Smooth muscle cell (in vitro differentiated cells): Measurements from ENCODE around the gene TIMM17B. TPM values are rescaled to one million over a fixed set of nuclear protein-coding genes. Genes with fewer than 3 reads are reported as not detected.
A peak's percentile ranks its signal among the peaks of the same experiment; 100 is the strongest.
"Not testable (repeated sequence)": the region's sequence is repeated elsewhere in the genome, so short reads cannot be mapped to it uniquely, and the experiment has no call there.

Experiments used
- DNase-seq: peaks from one replicate; lab custom pipeline; 2025; ENCODE audit not compliant: unreplicated experiment; lab: John Stamatoyannopoulos, UW
- H2AFZ ChIP-seq: fragments of 200-600 bp; sonication (generic); 2 replicates; pipeline ENCODE4 v1.6.0; 2016; ENCODE audit warnings: antibody characterized with exemption, low read depth, mild to moderate bottlenecking
- H3F3A ChIP-seq: fragments of 200-600 bp; sonication (generic); 2 replicates; pipeline ENCODE4 v1.6.0; 2017; ENCODE audit warnings: antibody characterized with exemption, low read depth
- H3K27ac ChIP-seq: fragments of 200-600 bp; sonication (generic); 2 replicates; pipeline ENCODE4 v1.5.1; 2016; ENCODE audit warnings: low read depth, mild to moderate bottlenecking
- H3K27me3 ChIP-seq: fragments of 200-600 bp; sonication (generic); 2 replicates; pipeline ENCODE4 v1.6.1; 2016; ENCODE audit warnings: low read depth, mild to moderate bottlenecking
- H3K36me3 ChIP-seq: fragments of 200-600 bp; sonication (generic); 2 replicates; pipeline ENCODE4 v1.5.1; 2016; ENCODE audit warnings: low read depth
- H3K4me1 ChIP-seq: fragments of 200-600 bp; sonication (generic); 2 replicates; pipeline ENCODE4 v1.5.1; 2016; ENCODE audit warnings: low read depth
- H3K4me2 ChIP-seq: fragments of 200-600 bp; sonication (generic); 2 replicates; pipeline ENCODE4 v1.6.0; 2016; ENCODE audit warnings: mild to moderate bottlenecking
- H3K4me3 ChIP-seq: fragments of 200-600 bp; sonication (generic); 2 replicates; pipeline ENCODE4 v1.5.1; 2016; ENCODE audit warnings: mild to moderate bottlenecking
- H3K79me2 ChIP-seq: fragments of 200-600 bp; sonication (generic); 2 replicates; pipeline ENCODE4 v1.6.0; 2016; ENCODE audit warnings: low read depth, mild to moderate bottlenecking
- H3K9ac ChIP-seq: fragments of 200-600 bp; sonication (generic); 2 replicates; pipeline ENCODE4 v1.6.0; 2016; ENCODE audit warnings: low read depth
- H3K9me3 ChIP-seq: fragments of 200-600 bp; sonication (generic); replicated peaks from 2 replicates; pipeline ENCODE4 v1.5.1; 2016; ENCODE audit warnings: low read depth
- H4K20me1 ChIP-seq: fragments of 200-600 bp; sonication (generic); 2 replicates; pipeline ENCODE4 v1.6.0; 2016; ENCODE audit warnings: low read depth
- CTCF ChIP-seq: fragments of 200-600 bp; sonication (generic); IDR thresholded peaks from 2 replicates; pipeline ENCODE4 v1.5.1; 2017; ENCODE audit warnings: borderline replicate concordance, mild to moderate bottlenecking, antibody characterized with exemption; ENCODE audit not compliant: insufficient read depth, poor library complexity, severe bottlenecking
- WGBS: methylation state at CpG from one replicate; pipeline ENCODE4 v1.1.7; 2016; ENCODE audit warnings: low lambda C conversion rate; 5-methylcytosine and 5-hydroxymethylcytosine counted together
- polyA plus RNA-seq: library from polyadenylated mRNA; unstranded; fragments of >200 nt; fragmentation: Nextera tagmentation; extraction: Ambion mirVana; gene quantifications from 2 replicates; pipeline ENCODE4 v1.2.1, GENCODE V29; 2016
- total RNA-seq: library from RNA; depleted of rRNA; stranded (reverse); fragments of >200 nt; gene quantifications from 2 replicates; pipeline ENCODE4 v1.2.3, GENCODE V29; 2014

Gene TIMM17B
- total and polyA plus RNA-seq, 2 experiments from 2014 or later = 78.8 to 141 TPM

DNA sequence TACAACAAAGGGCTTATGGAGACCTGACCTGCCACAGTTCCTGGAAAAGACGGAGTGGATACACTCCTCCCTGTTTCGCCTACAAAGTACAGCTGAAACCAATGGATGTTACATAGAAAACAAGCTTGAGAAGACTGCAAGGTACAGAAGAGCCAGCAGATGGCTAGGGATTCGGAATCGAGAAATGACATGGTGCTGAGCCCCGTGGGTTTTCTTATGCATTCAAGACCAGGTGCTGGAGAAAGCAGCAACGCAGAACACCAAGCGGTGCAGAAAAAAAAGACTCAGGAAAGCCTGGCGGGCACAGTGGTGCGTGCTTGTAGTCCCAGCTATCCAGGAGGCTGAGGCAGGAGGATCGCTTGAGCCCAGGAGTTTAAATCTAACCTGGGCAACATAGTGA lies 13.8 kb downstream of the TIMM17B start:
- no peaks in the 10 kb centered on the region for H3K36me3 ChIP-seq
- no peaks in the 10 kb centered on the region for H3F3A ChIP-seq
- H3K4me1 ChIP-seq = no peaks in the 10 kb centered on the region
- no peaks in the 10 kb centered on the region for H4K20me1 ChIP-seq
- no peak overlapping the region for H2AFZ ChIP-seq
- no peak for DNase-seq
- no peak overlapping the region for H3K27ac ChIP-seq
- no peaks in the 10 kb centered on the region for H3K27me3 ChIP-seq
- no peak overlapping the region for H3K4me3 ChIP-seq
- no peak overlapping the region for H3K4me2 ChIP-seq
- WGBS = 79% methylated on average over 10 of the region's 10 CpGs
- no peaks in the 10 kb centered on the region for H3K79me2 ChIP-seq
- TF ChIP-seq CTCF = no peak
- no peak overlapping the region for H3K9ac ChIP-seq
- no peaks in the 10 kb centered on the region for H3K9me3 ChIP-seq

DNA sequence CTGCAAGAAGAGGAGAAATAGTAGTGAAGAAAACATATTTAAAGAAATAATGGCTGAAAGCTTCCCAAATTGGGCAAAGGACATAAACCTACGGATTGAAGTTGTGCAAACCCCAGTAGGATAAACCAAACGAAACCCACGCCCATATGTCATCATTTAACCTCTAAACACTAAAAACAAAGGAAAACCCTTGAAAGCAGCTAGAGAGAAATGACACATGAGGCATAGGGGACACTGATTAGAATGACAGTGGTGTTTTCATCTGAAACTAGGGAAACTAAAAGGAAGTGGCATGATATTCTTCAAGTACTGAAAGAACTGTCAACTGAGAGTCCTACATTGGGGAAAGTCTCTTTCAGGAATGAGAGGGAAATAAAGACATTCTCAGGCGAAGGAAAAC lies 20.6 kb downstream of the TIMM17B start:
- not testable (repeated sequence) for H3K27ac ChIP-seq, H3K79me2 ChIP-seq, H3K36me3 ChIP-seq, H3K9ac ChIP-seq, H2AFZ ChIP-seq, H3K4me1 ChIP-seq, H3K9me3 ChIP-seq, H3K4me2 ChIP-seq, H4K20me1 ChIP-seq, H3F3A ChIP-seq, DNase-seq, H3K4me3 ChIP-seq, H3K27me3 ChIP-seq
- 68% methylated on average over 4 of the region's 4 CpGs for WGBS

DNA sequence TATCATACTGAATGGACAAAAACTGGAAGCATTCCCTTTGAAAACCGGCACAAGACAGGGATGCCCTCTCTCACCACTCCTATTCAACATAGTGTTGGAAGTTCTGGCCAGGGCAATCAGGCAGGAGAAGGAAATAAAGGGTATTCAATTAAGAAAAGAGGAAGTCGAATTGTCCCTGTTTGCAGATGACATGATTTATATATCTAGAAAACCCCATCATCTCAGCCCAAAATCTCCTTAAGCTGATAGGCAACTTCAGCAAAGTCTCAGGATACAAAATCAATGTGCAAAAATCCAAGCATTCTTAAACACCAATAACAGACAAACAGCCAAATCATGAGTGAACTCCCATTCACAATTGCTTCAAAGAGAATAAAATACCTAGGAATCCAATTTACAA lies 25.6 kb downstream of the TIMM17B start:
- H3K4me1 ChIP-seq, H2AFZ ChIP-seq, H3K27ac ChIP-seq, H3K36me3 ChIP-seq, DNase-seq, H3K9me3 ChIP-seq, H3K9ac ChIP-seq, H3K27me3 ChIP-seq, H3F3A ChIP-seq, H3K79me2 ChIP-seq, H3K4me2 ChIP-seq, H3K4me3 ChIP-seq, H4K20me1 ChIP-seq: not testable (repeated sequence)
- WGBS = 79% methylated on average over 2 of the region's 2 CpGs

GRCh38 chrX:48864210-48864609 lies 33.4 kb downstream of the TIMM17B start:
- Histone ChIP-seq H3K9ac (no peak overlapping the region), H3K9me3 (no peaks in the 10 kb centered on the region), H4K20me1 (no peaks in the 10 kb centered on the region), H3K36me3 (no peaks in the 10 kb centered on the region), H3K27me3 (no peaks in the 10 kb centered on the region), H3K79me2 (no peaks in the 10 kb centered on the region), H3K27ac (no peak overlapping the region), H3K4me1 (no peaks in the 10 kb centered on the region), H2AFZ (no peak overlapping the region), H3K4me3 (no peak overlapping the region), H3F3A (no peaks in the 10 kb centered on the region), H3K4me2 (no peak overlapping the region)
- 64% methylated on average over 4 of the region's 4 CpGs for WGBS
- no peak for DNase-seq
- TF ChIP-seq CTCF = no peak

- no peaks in the 10 kb centered on the region for H3K27me3 ChIP-seq
- H3K4me1 ChIP-seq = no peaks in the 10 kb centered on the region
- WGBS = 54% methylated on average over 5 of the region's 5 CpGs
- DNase-seq = no peak
- H3K27ac ChIP-seq = no peak overlapping the region
- H3K4me2 ChIP-seq = no peak overlapping the region
- no peaks in the 10 kb centered on the region for H3K9me3 ChIP-seq
- TF ChIP-seq CTCF = peak; percentile 22
- no peaks in the 10 kb centered on the region for H3F3A ChIP-seq
- H3K9ac ChIP-seq = no peak overlapping the region
- H3K79me2 ChIP-seq = no peaks in the 10 kb centered on the region
- H4K20me1 ChIP-seq = no peaks in the 10 kb centered on the region
- H2AFZ ChIP-seq = no peak overlapping the region
- H3K36me3 ChIP-seq = no peaks in the 10 kb centered on the region
- no peak overlapping the region for H3K4me3 ChIP-seq
Observed at GRCh38 chrX:48854898-48855297, 42.7 kb downstream of the TIMM17B start.

GRCh38 chrX:48854121-48854804 lies 43.3 kb downstream of the TIMM17B start:
- H3K36me3 ChIP-seq, H3K79me2 ChIP-seq, H3K4me3 ChIP-seq, H3F3A ChIP-seq, H4K20me1 ChIP-seq, H3K27ac ChIP-seq, H3K27me3 ChIP-seq, H3K4me2 ChIP-seq, H3K9me3 ChIP-seq, H3K9ac ChIP-seq, DNase-seq, H2AFZ ChIP-seq, H3K4me1 ChIP-seq: not testable (repeated sequence)
- WGBS = 85% methylated on average over 12 of the region's 12 CpGs
